CMK (cell line): ENCODE data around the gene VWA1.
"Not testable (repeated sequence)": the region's sequence is repeated elsewhere in the genome, so short reads cannot be mapped to it uniquely, and the experiment has no call there.

ENCODE experiments used
- DNase-seq: peaks from one replicate; pipeline ENCODE4 v3.0.0-alpha.2; 2010; ENCODE audit warnings: low read depth

Gene VWA1

DNA sequence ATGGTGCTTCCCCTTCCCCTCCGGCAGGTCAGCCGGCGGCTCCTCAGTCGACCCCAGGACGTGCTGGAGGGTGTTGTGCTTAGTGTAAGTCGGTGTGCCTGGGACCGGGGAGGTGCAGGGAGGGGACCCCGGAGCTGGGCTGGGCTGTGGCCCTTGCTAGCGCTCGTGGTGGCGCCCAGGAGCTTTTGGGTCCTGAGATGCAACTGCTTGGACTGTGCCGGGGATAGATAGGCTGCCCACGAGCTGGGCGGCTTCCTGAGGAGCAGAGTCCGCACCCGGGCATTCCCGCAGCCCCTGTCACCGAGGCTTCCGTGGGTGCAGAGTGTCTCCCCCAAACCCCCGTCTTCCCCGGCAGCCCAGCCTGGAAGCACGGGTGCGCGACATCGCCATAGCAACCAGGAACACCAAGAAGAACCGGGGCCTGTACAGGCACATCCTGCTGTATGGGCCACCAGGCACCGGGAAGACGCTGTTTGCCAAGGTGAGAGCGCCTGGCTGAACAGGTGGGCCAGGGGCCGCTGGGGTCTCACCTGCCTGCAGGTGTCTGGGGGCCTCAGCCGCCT, 50.3 kb downstream of the VWA1 start:
- not testable (repeated sequence) for DNase-seq

DNA sequence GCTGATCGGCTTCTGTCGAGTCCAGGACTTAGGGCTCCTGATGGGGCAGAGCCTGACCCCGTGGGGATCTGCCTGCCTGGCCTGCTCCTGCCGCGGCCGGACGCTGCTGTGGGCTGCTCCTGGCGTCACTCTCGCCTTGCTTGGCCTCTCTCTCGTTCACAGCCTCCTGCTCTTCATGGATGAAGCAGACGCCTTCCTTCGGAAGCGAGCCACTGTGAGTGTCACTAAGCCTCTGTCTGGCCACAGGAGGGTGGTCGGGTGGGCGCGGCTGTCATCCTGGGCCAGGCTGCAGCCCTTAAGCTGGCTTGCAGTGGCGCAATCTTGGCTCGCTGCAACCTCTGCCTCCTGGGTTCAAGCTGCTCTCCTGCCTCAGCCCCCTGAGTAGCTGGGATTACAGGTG, 52.2 kb downstream of the VWA1 start:
- no peak for DNase-seq

DNA sequence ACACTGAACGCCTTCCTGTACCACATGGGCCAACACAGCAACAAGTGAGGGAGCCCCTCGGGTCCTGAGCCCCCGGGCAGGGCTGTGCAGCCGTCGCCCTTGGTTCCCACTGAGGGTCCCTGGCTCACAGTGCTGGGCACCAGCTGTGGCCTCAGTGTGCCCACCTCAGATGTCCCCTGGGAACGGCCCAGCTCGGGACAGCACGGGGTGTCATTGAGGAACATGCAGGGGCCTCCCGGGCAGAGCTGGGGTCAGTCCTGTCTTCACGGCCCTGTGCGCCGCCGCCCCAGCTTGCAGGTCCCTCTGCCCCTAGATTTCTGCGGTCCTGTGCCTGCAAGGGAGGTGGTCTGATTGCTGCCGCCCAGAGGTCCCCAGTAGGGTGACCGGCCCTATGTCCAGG, 53.7 kb downstream of the VWA1 start:
- DNase-seq: no peak

DNA sequence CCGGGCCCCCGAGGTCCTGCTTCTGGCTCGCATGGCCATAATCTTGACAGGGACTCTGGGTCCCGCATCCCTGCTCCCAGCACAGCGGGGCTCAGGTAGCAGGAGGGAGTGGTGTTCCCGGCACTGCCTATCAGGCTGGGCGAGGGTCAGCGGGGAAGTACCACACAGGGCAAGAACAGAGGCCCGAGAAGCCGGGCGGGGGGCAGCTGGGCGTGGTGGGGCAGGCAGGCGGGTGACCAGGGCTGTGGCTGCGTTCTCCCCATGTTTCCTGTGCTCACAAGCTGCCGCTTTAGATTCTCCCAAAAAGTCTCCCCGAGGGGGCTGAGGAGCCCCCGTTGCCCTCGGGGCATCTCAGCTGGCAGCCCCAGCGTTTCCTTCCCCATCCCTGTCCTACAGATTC, 54.4 kb downstream of the VWA1 start:
- DNase-seq: no peak

DNA sequence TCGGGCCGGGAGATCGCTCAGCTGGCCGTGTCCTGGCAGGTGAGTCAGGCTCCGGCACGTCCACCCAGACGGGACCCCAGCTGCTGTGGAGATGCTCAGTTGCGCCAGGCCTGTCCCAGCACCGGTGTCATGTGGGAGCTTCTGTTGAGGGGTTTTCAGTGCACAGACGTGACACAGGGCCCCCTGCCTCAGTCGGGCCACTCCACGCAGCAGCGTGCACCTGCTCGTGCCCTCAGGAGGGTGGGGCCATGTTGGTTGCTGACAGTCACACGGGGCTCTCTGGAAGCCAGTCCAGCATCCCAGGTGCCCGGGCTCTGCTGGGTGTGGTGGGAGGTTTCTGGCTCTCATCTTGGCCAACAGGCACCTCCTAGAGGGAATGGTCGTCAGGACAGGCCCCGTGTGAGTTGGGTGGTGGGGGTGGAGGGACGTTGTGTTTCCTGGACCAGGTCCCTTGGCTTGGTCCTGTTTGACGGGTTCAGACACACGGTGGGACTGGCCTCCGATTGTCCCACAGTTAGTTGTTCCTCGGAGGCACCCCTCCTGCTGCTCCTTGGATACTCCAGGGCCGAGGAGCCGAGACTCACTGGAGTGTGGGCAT, 55.2 kb downstream of the VWA1 start:
- no peak for DNase-seq

GRCh38 chr1:1491601-1492000, 56.1 kb downstream of the VWA1 start:
- DNase-seq: no peak
